ENCODE results near the gene TEX264. TPM values are rescaled to one million over a fixed set of nuclear protein-coding genes. Genes with fewer than 3 reads are reported as not detected.

Gene TEX264
- total and polyA plus RNA-seq, 2 of the 13 experiments (the other 11 are each of a cell fraction or from before 2014, with no cell fraction given): 35.2 to 52.1 TPM

- TF ChIP-seq ZFP91 (CRISPR knock-in tag; IDR thresholded peaks at IDR 0.05; ENCODE audit: borderline replicate concordance) (no peak; the same call in 1 of the 2 replicates), GZF1 (CRISPR knock-in tag; IDR thresholded peaks at IDR 0.05) (no peak), PHB2 (IDR thresholded peaks at IDR 0.05; ENCODE audit: partially characterized antibody) (no peak), ZBTB2 (CRISPR knock-in tag; IDR thresholded peaks at IDR 0.05; ENCODE audit: low read depth) (peak; percentile 57; the same call in 1 of the 2 replicates), NONO (IDR thresholded peaks at IDR 0.05) (no peak), NONO (CRISPR knock-in tag; conservative IDR thresholded peaks at IDR 0.05) (peak; percentile 35; the same call in 1 of the 2 replicates), ZNF567 (CRISPR knock-in tag; IDR thresholded peaks at IDR 0.05; ENCODE audit: borderline replicate concordance) (no peak; the same call in none of the 2 replicates), ARID4A (CRISPR knock-in tag; IDR thresholded peaks at IDR 0.05; ENCODE audit: borderline replicate concordance) (no peak; the same call in 1 of the 2 replicates), ATF5 (CRISPR knock-in tag; IDR thresholded peaks at IDR 0.05; ENCODE audit: low read depth) (0 out of 2 replicates have a peak, but pooled peaks have one; percentile 33), BCLAF1 (IDR thresholded peaks at IDR 0.05) (no peak), ZNF687 (CRISPR knock-in tag; IDR thresholded peaks at IDR 0.05) (no peak)
These were observed at the start of gene TEX264 (continued) for GRCh38 chr3:51670823-51671733.
